Measurements from ENCODE around the gene MOSPD2. TPM values are rescaled to one million over a fixed set of nuclear protein-coding genes. Genes with fewer than 3 reads are reported as not detected.
A peak's percentile ranks its signal among the peaks of the same experiment; 100 is the strongest.

The MOSPD2 gene
- total and polyA plus RNA-seq, 10 of the 15 experiments (the other 5 are each of a cell fraction or from before 2014, with no cell fraction given): 4.9 to 14.7 (median 7.4) TPM

DNA sequence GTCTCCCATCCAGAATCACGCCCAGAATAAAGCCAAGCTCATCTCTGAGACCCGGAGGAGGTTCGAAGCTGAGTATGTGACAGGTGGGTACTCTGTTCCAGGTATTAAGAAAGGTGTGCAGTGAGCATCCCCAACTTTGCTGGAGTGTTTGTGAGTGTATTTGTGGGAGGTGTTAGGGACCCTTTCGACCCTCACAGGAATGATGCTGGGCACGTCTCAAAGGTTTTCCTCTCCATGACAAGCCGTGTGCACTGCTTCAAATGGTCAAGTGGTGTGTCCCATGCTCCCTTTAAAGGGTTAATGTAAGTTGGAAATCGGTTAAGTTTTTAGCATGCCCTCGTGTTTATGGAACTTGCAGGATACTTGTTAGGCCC lies 442 bp downstream of the MOSPD2 start:
- TF ChIP-seq FOXK2 (IDR thresholded peaks at IDR 0.05): no peak
- TF ChIP-seq, protein P1, sequence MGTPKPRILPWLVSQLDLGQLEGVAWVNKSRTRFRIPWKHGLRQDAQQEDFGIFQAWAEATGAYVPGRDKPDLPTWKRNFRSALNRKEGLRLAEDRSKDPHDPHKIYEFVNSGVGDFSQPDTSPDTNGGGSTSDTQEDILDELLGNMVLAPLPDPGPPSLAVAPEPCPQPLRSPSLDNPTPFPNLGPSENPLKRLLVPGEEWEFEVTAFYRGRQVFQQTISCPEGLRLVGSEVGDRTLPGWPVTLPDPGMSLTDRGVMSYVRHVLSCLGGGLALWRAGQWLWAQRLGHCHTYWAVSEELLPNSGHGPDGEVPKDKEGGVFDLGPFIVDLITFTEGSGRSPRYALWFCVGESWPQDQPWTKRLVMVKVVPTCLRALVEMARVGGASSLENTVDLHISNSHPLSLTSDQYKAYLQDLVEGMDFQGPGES (IDR thresholded peaks at IDR 0.05): no peak
- TF ChIP-seq SREBF2 (IDR thresholded peaks at IDR 0.05; ENCODE audit: low read length): no peak
- no peak for TF ChIP-seq POLR2AphosphoS5 (IDR thresholded peaks at IDR 0.05; ENCODE audit: low read length)
- TF ChIP-seq, protein P2, sequence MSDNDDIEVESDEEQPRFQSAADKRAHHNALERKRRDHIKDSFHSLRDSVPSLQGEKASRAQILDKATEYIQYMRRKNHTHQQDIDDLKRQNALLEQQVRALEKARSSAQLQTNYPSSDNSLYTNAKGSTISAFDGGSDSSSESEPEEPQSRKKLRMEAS (IDR thresholded peaks at IDR 0.05; ENCODE audit: low read depth, low read length): no peak
- no peak for TF ChIP-seq ZNF217 (IDR thresholded peaks at IDR 0.05)
- no peak for TF ChIP-seq ATF7 (IDR thresholded peaks at IDR 0.05; ENCODE audit: low read depth)
- TF ChIP-seq STAT1 (conservative IDR thresholded peaks at IDR 0.05): no peak
- no peak for TF ChIP-seq ZNF384 (IDR thresholded peaks at IDR 0.05; ENCODE audit: borderline replicate concordance, low read depth, low read length)
- no peak for TF ChIP-seq SPI1 (IDR thresholded peaks at IDR 0.05; ENCODE audit: borderline replicate concordance, insufficient read depth, low read depth, low read length)
- TF ChIP-seq SREBF1 (IDR thresholded peaks at IDR 0.05; ENCODE audit: low read length): no peak
- TF ChIP-seq, protein P3, sequence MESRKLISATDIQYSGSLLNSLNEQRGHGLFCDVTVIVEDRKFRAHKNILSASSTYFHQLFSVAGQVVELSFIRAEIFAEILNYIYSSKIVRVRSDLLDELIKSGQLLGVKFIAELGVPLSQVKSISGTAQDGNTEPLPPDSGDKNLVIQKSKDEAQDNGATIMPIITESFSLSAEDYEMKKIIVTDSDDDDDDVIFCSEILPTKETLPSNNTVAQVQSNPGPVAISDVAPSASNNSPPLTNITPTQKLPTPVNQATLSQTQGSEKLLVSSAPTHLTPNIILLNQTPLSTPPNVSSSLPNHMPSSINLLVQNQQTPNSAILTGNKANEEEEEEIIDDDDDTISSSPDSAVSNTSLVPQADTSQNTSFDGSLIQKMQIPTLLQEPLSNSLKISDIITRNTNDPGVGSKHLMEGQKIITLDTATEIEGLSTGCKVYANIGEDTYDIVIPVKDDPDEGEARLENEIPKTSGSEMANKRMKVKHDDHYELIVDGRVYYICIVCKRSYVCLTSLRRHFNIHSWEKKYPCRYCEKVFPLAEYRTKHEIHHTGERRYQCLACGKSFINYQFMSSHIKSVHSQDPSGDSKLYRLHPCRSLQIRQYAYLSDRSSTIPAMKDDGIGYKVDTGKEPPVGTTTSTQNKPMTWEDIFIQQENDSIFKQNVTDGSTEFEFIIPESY (IDR thresholded peaks at IDR 0.05): no peak
- H3K9me3 ChIP-seq (replicated peaks; ENCODE audit: control insufficient read depth, insufficient read depth, low read length): no peaks in the 10 kb centered on the region
- 15% methylated on average over 8 of the region's 8 CpGs for WGBS (ENCODE audit: insufficient coverage, insufficient replicate concordance, low lambda C conversion rate, missing lambda C conversion rate)
- peaks cover 18% of the 10 kb centered on the region for H3K79me2 ChIP-seq (ENCODE audit: control insufficient read depth, insufficient read depth, low read length)
- H4K20me1 ChIP-seq (ENCODE audit: control insufficient read depth, insufficient read depth): no peaks in the 10 kb centered on the region
- in situ Hi-C loops (cut with MboI) (no loop called here), intact Hi-C loops (cut with micrococcal nuclease; ENCODE audit: unreplicated experiment) (loop anchor here (5.0 to 10.0 kb wide), 2 partner anchors 271 to 1141 kb away; partner anchors contain the start of genes OFD1 and TRAPPC2)
- POLR2A ChIA-PET: interaction anchor here (1.0 to 1.1 kb wide), 3 partner anchors 12 to 60 kb away, joined by 3 read pairs; no protein-coding TSS in a partner anchor
- DNase-seq (ENCODE audit: low read depth, low spot score) (no peak), ATAC-seq (no peak), FAIRE-seq (no peak)
- peak overlapping the region; percentile 79 for H3K4me2 ChIP-seq (ENCODE audit: control insufficient read depth, insufficient read depth)
- H3K4me3 ChIP-seq: peak overlapping the region; percentile 73
- no peaks in the 10 kb centered on the region for H3K4me1 ChIP-seq (ENCODE audit: control insufficient read depth, insufficient read depth, low read length)
- no peaks in the 10 kb centered on the region for H3K36me3 ChIP-seq (ENCODE audit: control insufficient read depth in 2 of 2, insufficient read depth in 2 of 2, low read length in 1 of 2)
- BruUV-seq (replicated peaks): TSS peak; percentile 78
- H3K27ac ChIP-seq (ENCODE audit: control insufficient read depth, insufficient read depth): peak overlapping the region; percentile 69
- no peaks in the 10 kb centered on the region for H3K27me3 ChIP-seq (replicated peaks in 1 of 2; ENCODE audit: control insufficient read depth in 2 of 2, insufficient read depth in 2 of 2, low read length in 1 of 2)
- peak overlapping the region; percentile 77 for H3K9ac ChIP-seq (ENCODE audit: control insufficient read depth, insufficient read depth, low read length)
- RAD21 ChIA-PET (ENCODE audit: unreplicated experiment): interaction anchor here (1.1 kb wide), 1 partner anchor 12 kb away, joined by 7 read pairs; no protein-coding TSS in a partner anchor
- SMC1A ChIA-PET (ENCODE audit: uncharacterized antibody, unreplicated experiment): interaction anchor here (1.0 kb wide), 1 partner anchor 367 kb away, joined by 3 read pairs; no protein-coding TSS in a partner anchor
- peak overlapping the region; percentile 56 for H2AFZ ChIP-seq (ENCODE audit: control insufficient read depth, low read depth, low read length)
- CTCF ChIA-PET: no interaction called here
